Measurements from ENCODE around the gene SEC14L3.

Gene SEC14L3

GRCh38 chr22:30416403-30416802, 55.4 kb downstream of the SEC14L3 start:
- no peak for DNase-seq (ENCODE audit: low read depth in 1 of 2, low spot score in 1 of 2)
- Histone ChIP-seq H3K27me3 (ENCODE audit: insufficient read depth, poor library complexity, severe bottlenecking) (no peaks in the 10 kb centered on the region), H3K4me3 (replicated peaks; ENCODE audit: insufficient read depth, low read length) (no peak overlapping the region), H3K27ac (replicated peaks) (no peak overlapping the region)
- TF ChIP-seq CTCF (IDR thresholded peaks at IDR 0.05; ENCODE audit: insufficient read depth, low read length) = no peak
- no peak for TF ChIP-seq POLR2AphosphoS5 (IDR thresholded peaks at IDR 0.05; ENCODE audit: low read depth)
- TF ChIP-seq REST (IDR thresholded peaks at IDR 0.05; ENCODE audit: insufficient replicate concordance, low read depth) = no peak
- no peak for TF ChIP-seq SPI1 (IDR thresholded peaks at IDR 0.05; ENCODE audit: borderline replicate concordance, low read depth)
- no peak for TF ChIP-seq GABPA (IDR thresholded peaks at IDR 0.05; ENCODE audit: low read depth)

GRCh38 chr22:30414525-30415047, 57.2 kb downstream of the SEC14L3 start:
- Histone ChIP-seq H3K4me3 (replicated peaks; ENCODE audit: insufficient read depth, low read length) (no peak overlapping the region), H3K27ac (replicated peaks) (no peak overlapping the region), H3K27me3 (ENCODE audit: insufficient read depth, poor library complexity, severe bottlenecking) (no peaks in the 10 kb centered on the region)
- DNase-seq (ENCODE audit: low read depth in 1 of 2, low spot score in 1 of 2) = no peak
- TF ChIP-seq SPI1 (IDR thresholded peaks at IDR 0.05; ENCODE audit: borderline replicate concordance, low read depth) (no peak), POLR2AphosphoS5 (IDR thresholded peaks at IDR 0.05; ENCODE audit: low read depth) (no peak), CTCF (IDR thresholded peaks at IDR 0.05; ENCODE audit: insufficient read depth, low read length) (no peak), GABPA (IDR thresholded peaks at IDR 0.05; ENCODE audit: low read depth) (no peak), REST (IDR thresholded peaks at IDR 0.05; ENCODE audit: insufficient replicate concordance, low read depth) (no peak)

DNA sequence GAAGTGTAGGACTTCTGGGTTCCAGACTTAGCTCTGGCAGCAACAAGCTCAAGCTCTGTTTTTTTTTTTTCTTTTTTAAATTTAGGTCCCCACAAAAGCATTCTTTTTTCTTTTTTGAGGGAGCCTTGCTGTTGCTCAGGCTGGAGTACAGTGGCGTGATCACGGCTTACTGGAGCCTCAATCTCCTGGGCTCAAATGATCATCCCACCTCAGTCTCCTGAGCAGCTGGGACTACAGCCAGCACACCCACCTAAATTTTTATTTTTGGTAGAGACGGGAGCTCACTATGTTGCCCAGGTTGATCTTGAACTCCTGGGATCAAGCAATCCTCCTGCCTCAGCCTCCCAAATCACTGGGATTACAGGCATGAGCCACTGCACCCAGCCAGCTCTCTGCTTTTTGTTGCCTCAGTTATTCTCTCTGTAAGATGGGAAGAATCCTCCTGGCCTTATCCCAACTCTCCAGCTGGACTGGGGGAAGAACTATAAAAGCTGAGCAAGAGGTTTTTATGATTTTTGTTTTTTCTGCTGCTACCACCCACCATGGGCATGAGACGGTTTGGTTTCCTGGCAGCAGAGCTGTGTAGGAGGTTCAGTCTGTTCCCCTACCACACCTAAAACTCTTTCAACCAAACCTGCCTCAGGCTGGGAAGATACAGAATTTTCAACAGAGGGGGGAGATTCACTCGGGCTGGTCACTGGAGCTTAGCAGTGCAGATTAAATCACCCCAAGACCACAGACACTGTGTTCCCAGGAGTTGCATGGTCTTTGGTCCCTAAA, 57.9 kb downstream of the SEC14L3 start:
- no peaks in the 10 kb centered on the region for H3K27me3 ChIP-seq (ENCODE audit: insufficient read depth, poor library complexity, severe bottlenecking)
- H3K27ac ChIP-seq (replicated peaks) = no peak overlapping the region
- no peak for TF ChIP-seq REST (IDR thresholded peaks at IDR 0.05; ENCODE audit: insufficient replicate concordance, low read depth)
- no peak for TF ChIP-seq GABPA (IDR thresholded peaks at IDR 0.05; ENCODE audit: low read depth)
- TF ChIP-seq POLR2AphosphoS5 (IDR thresholded peaks at IDR 0.05; ENCODE audit: low read depth) = no peak
- no peak for TF ChIP-seq SPI1 (IDR thresholded peaks at IDR 0.05; ENCODE audit: borderline replicate concordance, low read depth)
- no peak for TF ChIP-seq CTCF (IDR thresholded peaks at IDR 0.05; ENCODE audit: insufficient read depth, low read length)
- H3K4me3 ChIP-seq (replicated peaks; ENCODE audit: insufficient read depth, low read length) = no peak overlapping the region
- no peak for DNase-seq (ENCODE audit: low read depth in 1 of 2, low spot score in 1 of 2)

Measured in HL-60 (cell line).